Erythroblast (primary cell): Measurements from ENCODE around the gene CTDNEP1.

Experiments used
- DNase-seq, 2 experiments: peaks; one replicate each; lab custom pipeline; 2025; lab: John Stamatoyannopoulos, UW
- GATA1 ChIP-seq: IDR thresholded peaks from 2 replicates; pipeline ENCODE4 v1.6.1; 2011; ENCODE audit warnings: low read depth, mild to moderate bottlenecking, control low read depth, low read length, moderate library complexity
- POLR2A ChIP-seq: IDR thresholded peaks from 2 replicates; pipeline ENCODE4 v1.6.1; 2011; ENCODE audit warnings: mild to moderate bottlenecking, low read length

Gene CTDNEP1

DNA sequence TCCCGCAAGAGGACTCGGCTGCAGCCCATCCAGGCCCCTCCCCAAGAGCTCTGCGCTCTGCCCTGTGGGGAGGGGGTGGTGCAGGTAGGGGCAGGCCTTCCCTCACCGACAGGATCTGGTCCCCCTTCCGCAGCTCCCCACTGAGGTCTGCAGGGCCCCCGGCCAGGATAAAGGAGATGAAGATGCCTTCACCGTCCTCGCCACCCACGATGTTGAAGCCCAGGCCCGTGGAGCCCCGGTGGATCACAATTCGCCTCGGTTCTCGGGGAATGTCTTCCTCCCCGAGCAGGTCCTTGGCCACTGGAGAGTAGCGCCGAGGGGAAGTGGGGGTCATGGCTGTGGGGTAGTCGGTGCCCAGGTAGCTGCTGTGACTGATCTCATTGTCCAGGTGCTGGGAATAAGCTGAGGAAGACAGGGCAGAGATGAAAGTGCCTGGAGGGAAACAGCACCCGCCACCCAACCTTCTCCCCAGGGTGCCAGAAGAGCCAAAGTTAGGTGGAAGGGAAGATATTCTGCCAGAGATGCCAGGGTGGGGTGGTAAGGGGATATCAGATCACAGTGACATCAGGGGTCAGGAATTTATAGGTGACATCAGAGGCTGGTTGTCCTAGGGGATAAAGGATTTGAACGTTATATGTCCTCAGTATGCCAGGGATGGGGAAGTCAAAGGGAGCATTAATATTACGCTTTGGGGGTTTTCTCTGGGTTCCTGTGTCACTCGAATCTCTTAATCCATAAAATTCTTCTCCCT is 54.7 kb downstream of the CTDNEP1 start:
- TF ChIP-seq POLR2A (no peak), GATA1 (no peak)
- DNase-seq, result no peak

DNA sequence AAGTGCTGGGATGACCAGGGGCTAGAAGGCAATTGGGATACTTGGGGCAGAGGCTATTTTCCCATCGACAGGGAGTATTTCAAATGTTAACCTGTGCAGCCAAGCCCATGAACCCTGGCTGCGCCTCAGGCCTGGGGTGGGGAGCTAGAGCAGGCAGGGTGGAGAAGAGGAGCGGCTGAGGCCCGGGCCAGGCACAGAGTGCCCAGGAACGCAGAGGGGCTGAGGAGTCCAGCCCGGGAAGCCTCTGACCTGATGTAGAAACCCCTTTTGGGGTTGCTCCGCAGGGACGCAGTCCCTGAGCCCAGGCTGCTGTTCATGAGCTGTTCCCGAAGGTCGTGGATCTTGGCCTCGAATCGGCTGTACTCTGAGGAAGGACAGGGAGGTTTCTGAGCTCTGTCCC is 55.6 kb downstream of the CTDNEP1 start:
- no peak for TF ChIP-seq POLR2A
- no peak for TF ChIP-seq GATA1
- DNase-seq, result no peak
